CD4-positive, alpha-beta T cell (primary cell): ENCODE data around the gene QRFP. TPM values are rescaled to one million over a fixed set of nuclear protein-coding genes. Genes with fewer than 3 reads are reported as not detected.

Experiments used
- ATAC-seq: fragments of 200-7000 bp; cut with Tn5 transposase; one replicate; pipeline ENCODE4 v1.10.0; 2022; ENCODE audit warnings: mild to moderate bottlenecking; ENCODE audit not compliant: poor library complexity
- CTCF ChIA-PET: fragments of 350-600 bp; sonication (Branson Sonifier 250); formaldehyde crosslinking; loops from one replicate; lab custom pipeline; 2021; ENCODE audit warnings: antibody characterized with exemption, inconsistent platforms; lab: Charles Lee
- POLR2A ChIA-PET: fragments of 350-600 bp; sonication (Branson Sonifier 250); formaldehyde crosslinking; loops from one replicate; lab custom pipeline; 2021; ENCODE audit warnings: antibody characterized with exemption, inconsistent platforms; lab: Charles Lee
- DNase-seq, 14 experiments: peaks; one replicate each; pipeline ENCODE4 v3.0.0-alpha.2; 2013 to 2020; ENCODE audit warnings: mixed read lengths in 2 of 14
- H3K27ac ChIP-seq, 2 donors: one replicate each; pipeline versions ENCODE4 v1.5.1 to v1.7.0; 2013; ENCODE audit warnings: low read length in 2 of 2, low read depth in 1 of 2, mild to moderate bottlenecking in 1 of 2
- H3K27me3 ChIP-seq, 2 experiments: 1 replicate in 1 of 2; 2 replicates in 1 of 2; pipeline versions ENCODE4 v1.6.1 to v1.7.0; 2013; ENCODE audit warnings: low read length in 2 of 2, control low read depth in 1 of 2, mild to moderate bottlenecking in 1 of 2, moderate library complexity in 1 of 2; ENCODE audit not compliant: insufficient read depth in 2 of 2, control insufficient read depth in 1 of 2
- H3K36me3 ChIP-seq: one replicate; pipeline ENCODE4 v1.6.1; 2013; ENCODE audit warnings: low read length, control low read depth; ENCODE audit not compliant: insufficient read depth
- H3K4me1 ChIP-seq: one replicate; pipeline ENCODE4 v1.6.1; 2013; ENCODE audit warnings: low read length, control low read depth; ENCODE audit not compliant: insufficient read depth
- H3K4me3 ChIP-seq: one replicate; pipeline ENCODE4 v1.5.1; 2013; ENCODE audit warnings: mild to moderate bottlenecking, low read length, moderate library complexity
- H3K9me3 ChIP-seq, 2 experiments: 1 replicate in 1 of 2; 2 replicates in 1 of 2; pipeline versions ENCODE4 v1.6.1 to v1.7.0; 2013; ENCODE audit warnings: low read length in 2 of 2, mild to moderate bottlenecking in 2 of 2, control low read depth in 1 of 2, moderate library complexity in 1 of 2; ENCODE audit not compliant: control insufficient read depth in 1 of 2, insufficient read depth in 1 of 2
- H3K27ac Mint-ChIP-seq: one replicate; pipeline ENCODE4 v1.8.0; 2020; ENCODE audit warnings: mixed read lengths
- H3K27me3 Mint-ChIP-seq: one replicate; pipeline ENCODE4 v1.8.0; 2021; ENCODE audit warnings: mixed read lengths
- H3K36me3 Mint-ChIP-seq: one replicate; pipeline ENCODE4 v1.8.0; 2021; ENCODE audit warnings: low read depth, mixed read lengths
- H3K4me1 Mint-ChIP-seq: one replicate; pipeline ENCODE4 v1.8.0; 2021; ENCODE audit warnings: low read depth, mixed read lengths
- H3K4me3 Mint-ChIP-seq: one replicate; pipeline ENCODE4 v1.8.0; 2020; ENCODE audit warnings: mild to moderate bottlenecking, mixed read lengths
- H3K9me3 Mint-ChIP-seq: one replicate; pipeline ENCODE4 v1.8.0; 2020; ENCODE audit warnings: mixed read lengths
- intact Hi-C, 2 experiments: fragments of 100-400 bp; cut with DNase I in 1 of 2; cut with micrococcal nuclease in 1 of 2; formaldehyde crosslinking; loops; one replicate each; pipeline versions ENCODE4 v1.15.1 to v1.9.0; 2023 to 2025; cut with DNase I, micrococcal nuclease
- total RNA-seq, 174 experiments: library from RNA in 2 of 174; stranded (reverse) in 2 of 174; gene quantifications; one replicate each; pipeline ENCODE4 v1.2.3 and lab custom pipeline; 2021 to 2026
- TF ChIP-seq, protein P1 (sequence below): fragments of 200-600 bp; IDR thresholded peaks from one replicate; pipeline ENCODE4 v1.8.0; 2022; ENCODE audit warnings: antibody characterized with exemption, mild to moderate bottlenecking

Gene QRFP
- total RNA-seq, 2 experiments from 2014 or later: not detected

GRCh38 chr9:130891688-130892476 lies 4.7 kb downstream of the QRFP start:
- H3K27ac ChIP-seq: no peak overlapping the region
- H3K36me3 ChIP-seq: peaks cover 16% of the 10 kb centered on the region
- ChIA-PET CTCF (no interaction called here), POLR2A (no interaction called here)
- ATAC-seq (no peak), DNase-seq (no peak)
- no peaks in the 10 kb centered on the region for H3K27me3 ChIP-seq
- H3K9me3 Mint-ChIP-seq: no peaks in the 10 kb centered on the region
- no peaks in the 10 kb centered on the region for H3K9me3 ChIP-seq
- no peak overlapping the region for H3K4me3 Mint-ChIP-seq
- no peak overlapping the region for H3K4me3 ChIP-seq
- H3K36me3 Mint-ChIP-seq: peaks cover 27% of the 10 kb centered on the region
- TF ChIP-seq, protein P1, sequence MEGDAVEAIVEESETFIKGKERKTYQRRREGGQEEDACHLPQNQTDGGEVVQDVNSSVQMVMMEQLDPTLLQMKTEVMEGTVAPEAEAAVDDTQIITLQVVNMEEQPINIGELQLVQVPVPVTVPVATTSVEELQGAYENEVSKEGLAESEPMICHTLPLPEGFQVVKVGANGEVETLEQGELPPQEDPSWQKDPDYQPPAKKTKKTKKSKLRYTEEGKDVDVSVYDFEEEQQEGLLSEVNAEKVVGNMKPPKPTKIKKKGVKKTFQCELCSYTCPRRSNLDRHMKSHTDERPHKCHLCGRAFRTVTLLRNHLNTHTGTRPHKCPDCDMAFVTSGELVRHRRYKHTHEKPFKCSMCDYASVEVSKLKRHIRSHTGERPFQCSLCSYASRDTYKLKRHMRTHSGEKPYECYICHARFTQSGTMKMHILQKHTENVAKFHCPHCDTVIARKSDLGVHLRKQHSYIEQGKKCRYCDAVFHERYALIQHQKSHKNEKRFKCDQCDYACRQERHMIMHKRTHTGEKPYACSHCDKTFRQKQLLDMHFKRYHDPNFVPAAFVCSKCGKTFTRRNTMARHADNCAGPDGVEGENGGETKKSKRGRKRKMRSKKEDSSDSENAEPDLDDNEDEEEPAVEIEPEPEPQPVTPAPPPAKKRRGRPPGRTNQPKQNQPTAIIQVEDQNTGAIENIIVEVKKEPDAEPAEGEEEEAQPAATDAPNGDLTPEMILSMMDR: no peak
- no peaks in the 10 kb centered on the region for H3K27me3 Mint-ChIP-seq
- intact Hi-C loops: no loop called here
- H3K4me1 Mint-ChIP-seq: no peaks in the 10 kb centered on the region
- H3K4me1 ChIP-seq: no peaks in the 10 kb centered on the region
- no peak overlapping the region for H3K27ac Mint-ChIP-seq

GRCh38 chr9:130890870-130891687 lies 5.5 kb downstream of the QRFP start:
- intact Hi-C loops: no loop called here
- Mint-ChIP-seq H3K4me3 (no peak overlapping the region), H3K27me3 (no peaks in the 10 kb centered on the region), H3K4me1 (no peaks in the 10 kb centered on the region), H3K27ac (no peak overlapping the region), H3K9me3 (no peaks in the 10 kb centered on the region), H3K36me3 (peaks cover 30% of the 10 kb centered on the region)
- Histone ChIP-seq H3K27ac (no peak overlapping the region), H3K4me3 (no peak overlapping the region), H3K36me3 (peaks cover 22% of the 10 kb centered on the region), H3K4me1 (no peaks in the 10 kb centered on the region), H3K9me3 (no peaks in the 10 kb centered on the region), H3K27me3 (no peaks in the 10 kb centered on the region)
- ChIA-PET POLR2A (no interaction called here), CTCF (no interaction called here)
- DNase-seq (no peak), ATAC-seq (no peak)
- TF ChIP-seq, protein P1: no peak

DNA sequence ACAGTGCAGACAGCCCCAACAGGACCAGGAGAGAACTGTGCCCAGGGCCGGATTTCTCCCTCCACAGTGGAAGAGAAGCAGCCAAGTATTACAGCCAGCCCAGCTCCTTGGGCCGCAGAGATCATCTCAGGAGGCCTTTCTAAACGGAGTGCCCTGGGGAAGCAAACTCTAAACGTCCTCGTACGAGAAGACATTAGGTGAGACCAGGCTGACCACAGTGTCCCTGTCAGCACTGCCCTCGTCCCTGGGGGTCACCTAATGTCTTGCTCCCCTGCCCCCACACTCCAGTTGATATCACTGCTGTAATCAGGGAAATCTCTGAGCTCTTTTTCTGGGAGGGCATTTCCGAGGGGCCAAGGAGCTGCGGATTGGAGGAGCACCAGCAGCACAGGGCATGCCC lies 6.5 kb downstream of the QRFP start:
- no peaks in the 10 kb centered on the region for H3K9me3 ChIP-seq
- H3K27me3 ChIP-seq: no peaks in the 10 kb centered on the region
- TF ChIP-seq, protein P1: no peak
- Mint-ChIP-seq H3K36me3 (peaks cover 40% of the 10 kb centered on the region), H3K4me3 (no peak overlapping the region), H3K27ac (no peak overlapping the region), H3K4me1 (no peaks in the 10 kb centered on the region), H3K27me3 (no peaks in the 10 kb centered on the region), H3K9me3 (no peaks in the 10 kb centered on the region)
- no peak overlapping the region for H3K27ac ChIP-seq
- POLR2A ChIA-PET: no interaction called here
- intact Hi-C loops: no loop called here
- H3K36me3 ChIP-seq: peaks cover 30% of the 10 kb centered on the region
- ATAC-seq: no peak
- CTCF ChIA-PET: no interaction called here
- no peak overlapping the region for H3K4me3 ChIP-seq
- no peak for DNase-seq
- H3K4me1 ChIP-seq: no peaks in the 10 kb centered on the region
